HepG2 (cell line): ENCODE results near the gene THOC6. TPM values are rescaled to one million over a fixed set of nuclear protein-coding genes. Genes with fewer than 3 reads are reported as not detected.
A peak's percentile ranks its signal among the peaks of the same experiment; 100 is the strongest.

ENCODE experiments used
- CBX5 ChIP-seq: sonication (generic); formaldehyde crosslinking; IDR thresholded peaks from 2 replicates; pipeline ENCODE4 v1.4.0; 2020; ENCODE audit warnings: missing genetic modification reagents, borderline replicate concordance
- E2F2 ChIP-seq: sonication (generic); formaldehyde crosslinking; IDR thresholded peaks from 2 replicates; pipeline ENCODE4 v1.4.0; 2020; ENCODE audit warnings: missing genetic modification reagents, borderline replicate concordance
- FOXM1 ChIP-seq: sonication (generic); formaldehyde crosslinking; IDR thresholded peaks from 2 replicates; pipeline ENCODE4 v1.5.0; 2020; ENCODE audit warnings: missing genetic modification reagents
- HNF1A ChIP-seq, 2 experiments: sonication (generic) in 1 of 2; formaldehyde crosslinking in 1 of 2; IDR thresholded peaks; 2 replicates each; pipeline versions ENCODE4 v1.4.0 to v1.6.1; 2016 to 2020; ENCODE audit warnings: borderline replicate concordance in 1 of 2, low read depth in 1 of 2, mild to moderate bottlenecking in 1 of 2, missing genetic modification reagents in 1 of 2
- IRF9 ChIP-seq: sonication (generic); formaldehyde crosslinking; IDR thresholded peaks from 2 replicates; pipeline ENCODE4 v1.8.0; 2022; ENCODE audit warnings: missing genetic modification reagents, mild to moderate bottlenecking, borderline replicate concordance
- MXD3 ChIP-seq: IDR thresholded peaks from 2 replicates; pipeline ENCODE4 v1.6.1; 2016; ENCODE audit warnings: mild to moderate bottlenecking, missing biosample characterization, missing genetic modification reagents
- SRY ChIP-seq: sonication (generic); formaldehyde crosslinking; IDR thresholded peaks from 2 replicates; pipeline ENCODE4 v1.8.0; 2022; ENCODE audit warnings: mild to moderate bottlenecking, missing genetic modification reagents
- TBX2 ChIP-seq: sonication (generic); formaldehyde crosslinking; IDR thresholded peaks from 2 replicates; pipeline ENCODE4 v1.5.0; 2020; ENCODE audit warnings: missing genetic modification reagents, mild to moderate bottlenecking, borderline replicate concordance
- ZBTB46 ChIP-seq: sonication (generic); formaldehyde crosslinking; IDR thresholded peaks from 2 replicates; pipeline ENCODE4 v1.4.0; 2020; ENCODE audit warnings: mild to moderate bottlenecking, missing genetic modification reagents, borderline replicate concordance
- ZNF18 ChIP-seq: sonication (generic); formaldehyde crosslinking; IDR thresholded peaks from 2 replicates; pipeline ENCODE4 v1.8.0; 2022; ENCODE audit warnings: mild to moderate bottlenecking, missing genetic modification reagents; ENCODE audit not compliant: insufficient replicate concordance
- ZNF639 ChIP-seq: conservative IDR thresholded peaks from 2 replicates; pipeline ENCODE4 v1.6.1; 2018; ENCODE audit warnings: missing genetic modification reagents
- ZNF713 ChIP-seq: sonication (generic); formaldehyde crosslinking; IDR thresholded peaks from 2 replicates; pipeline ENCODE4 v1.4.0; 2020; ENCODE audit warnings: mild to moderate bottlenecking, missing genetic modification reagents
- ZZZ3 ChIP-seq: sonication (generic); formaldehyde crosslinking; IDR thresholded peaks from 2 replicates; pipeline ENCODE4 v1.4.0; 2020; ENCODE audit warnings: missing genetic modification reagents, mild to moderate bottlenecking, borderline replicate concordance
- polyA plus RNA-seq, 8 experiments: library from polyadenylated mRNA; depleted of rRNA in 3 of 8; stranded (reverse) in 7 of 8; unstranded in 1 of 8; fragments of >200 nt; fragmentation: Illumina TruSeq in 4 of 8; extraction: Trizol in 4 of 8; gene quantifications; 2 replicates each; pipeline versions ENCODE4 v1.2.1 to v1.2.3, GENCODE V29; 2011 to 2016; ENCODE audit warnings: low read depth in 4 of 8, missing spikeins in 1 of 8, mixed read lengths in 1 of 8; ENCODE audit not compliant: insufficient read depth in 1 of 8
- total RNA-seq, 5 experiments: library from RNA; depleted of rRNA; stranded (reverse); fragments of >200 nt; fragmentation: Illumina TruSeq; extraction: Trizol; gene quantifications; 2 replicates each; pipeline ENCODE4 v1.2.3, GENCODE V29; 2016; ENCODE audit warnings: low read depth in 1 of 5

Gene THOC6
- total and polyA plus RNA-seq, 2 of the 13 experiments (the other 11 are each of a cell fraction or from before 2014, with no cell fraction given), result 32.1 to 37.0 TPM

GRCh38 chr16:3065742-3066439 lies 42.1 kb downstream of the THOC6 start (continued):
- TF ChIP-seq E2F2 (CRISPR knock-in tag) (no peak), CBX5 (CRISPR knock-in tag) (no peak), ZNF639 (CRISPR knock-in tag) (no peak), ZNF713 (CRISPR knock-in tag) (no peak), SRY (CRISPR knock-in tag) (no peak; the same call in 1 of the 2 replicates), TBX2 (CRISPR knock-in tag) (no peak; the same call in 1 of the 2 replicates), ZZZ3 (no peak), ZNF18 (no peak), ZBTB46 (CRISPR knock-in tag) (peak; percentile 45; the same call in 1 of the 2 replicates), IRF9 (CRISPR knock-in tag) (no peak), FOXM1 (CRISPR knock-in tag) (no peak), HNF1A (IDR thresholded peaks at IDR 0.05; ENCODE audit: low read depth) (no peak), HNF1A (CRISPR knock-in tag; IDR thresholded peaks at IDR 0.05; ENCODE audit: borderline replicate concordance) (no peak), MXD3 (CRISPR knock-in tag) (peak; percentile 81; the same call in 1 of the 2 replicates)
